ENCODE results near the gene CEP43. TPM values are rescaled to one million over a fixed set of nuclear protein-coding genes. Genes with fewer than 3 reads are reported as not detected.

Gene CEP43
- total RNA-seq, 1 donor from 2014 or later: 78.0 TPM

GRCh38 chr6:166970091-166970490 lies 29.1 kb upstream of the CEP43 start:
- Histone ChIP-seq H3K4me3 (no peak overlapping the region), H3K9ac (no peak overlapping the region), H3K4me2 (no peak overlapping the region), H4K20me1 (ENCODE audit: low read depth) (no peaks in the 10 kb centered on the region), H3K79me2 (ENCODE audit: low read depth) (no peaks in the 10 kb centered on the region), H3K27me3 (no peaks in the 10 kb centered on the region), H3K9me3 (ENCODE audit: low read depth) (peaks cover 8% of the 10 kb centered on the region), H3F3A (ENCODE audit: low read depth) (no peaks in the 10 kb centered on the region), H2AFZ (replicated peaks) (no peak overlapping the region), H3K36me3 (peaks cover 4% of the 10 kb centered on the region), H3K4me1 (no peaks in the 10 kb centered on the region), H3K27ac (no peak overlapping the region)
- no peak overlapping the region for H3K4me3 Mint-ChIP-seq
- peaks cover 25% of the 10 kb centered on the region for H3K9me3 Mint-ChIP-seq
- no peak overlapping the region for H3K27ac Mint-ChIP-seq
- DNase-seq (ENCODE audit: low spot score): no peak
- H3K4me1 Mint-ChIP-seq: no peaks in the 10 kb centered on the region
- peaks cover 50% of the 10 kb centered on the region for H3K36me3 Mint-ChIP-seq
- peaks cover 3% of the 10 kb centered on the region for H3K27me3 Mint-ChIP-seq (ENCODE audit: insufficient read depth, low read depth)
- TF ChIP-seq CTCF (IDR thresholded peaks at IDR 0.05) (no peak), EZH2phosphoT487 (IDR thresholded peaks at IDR 0.05) (no peak), EZH2 (IDR thresholded peaks at IDR 0.05) (no peak)

- H3K27me3 Mint-ChIP-seq (ENCODE audit: insufficient read depth, low read depth): peaks cover 3% of the 10 kb centered on the region
- no peak overlapping the region for H3K4me2 ChIP-seq
- no peaks in the 10 kb centered on the region for H3K4me1 ChIP-seq
- no peak overlapping the region for H3K4me3 Mint-ChIP-seq
- H3K36me3 ChIP-seq: peaks cover 4% of the 10 kb centered on the region
- no peaks in the 10 kb centered on the region for H3K27me3 ChIP-seq
- H3K27ac ChIP-seq: no peak overlapping the region
- no peak overlapping the region for H3K9ac ChIP-seq
- H3K79me2 ChIP-seq (ENCODE audit: low read depth): no peaks in the 10 kb centered on the region
- DNase-seq (ENCODE audit: low spot score): no peak
- no peaks in the 10 kb centered on the region for H3F3A ChIP-seq (ENCODE audit: low read depth)
- no peaks in the 10 kb centered on the region for H4K20me1 ChIP-seq (ENCODE audit: low read depth)
- H3K4me1 Mint-ChIP-seq: no peaks in the 10 kb centered on the region
- H3K4me3 ChIP-seq: no peak overlapping the region
- H3K9me3 Mint-ChIP-seq: peaks cover 22% of the 10 kb centered on the region
- peaks cover 51% of the 10 kb centered on the region for H3K36me3 Mint-ChIP-seq
- H3K9me3 ChIP-seq (ENCODE audit: low read depth): peaks cover 8% of the 10 kb centered on the region
- H3K27ac Mint-ChIP-seq: no peak overlapping the region
- TF ChIP-seq EZH2phosphoT487 (IDR thresholded peaks at IDR 0.05) (no peak), CTCF (IDR thresholded peaks at IDR 0.05) (no peak), EZH2 (IDR thresholded peaks at IDR 0.05) (no peak)
- no peak overlapping the region for H2AFZ ChIP-seq (replicated peaks)
These were observed 28.4 kb upstream of the CEP43 start for GRCh38 chr6:166970776-166971175.

- TF ChIP-seq EZH2 (IDR thresholded peaks at IDR 0.05) (no peak), CTCF (IDR thresholded peaks at IDR 0.05) (no peak)
- no peaks in the 10 kb centered on the region for H3K27me3 ChIP-seq
- no peaks in the 10 kb centered on the region for H3K4me1 Mint-ChIP-seq
- peaks cover 3% of the 10 kb centered on the region for H3K9me3 ChIP-seq (ENCODE audit: low read depth)
- DNase-seq (ENCODE audit: low spot score): no peak
- H3F3A ChIP-seq (ENCODE audit: low read depth): no peaks in the 10 kb centered on the region
- H3K9ac ChIP-seq: no peak overlapping the region
- no peaks in the 10 kb centered on the region for H4K20me1 ChIP-seq (ENCODE audit: low read depth)
- no peaks in the 10 kb centered on the region for H3K79me2 ChIP-seq (ENCODE audit: low read depth)
- peaks cover 17% of the 10 kb centered on the region for H3K9me3 Mint-ChIP-seq
- peaks cover 3% of the 10 kb centered on the region for H3K27me3 Mint-ChIP-seq (ENCODE audit: insufficient read depth, low read depth)
- H3K4me3 Mint-ChIP-seq: no peak overlapping the region
- no peak overlapping the region for H3K4me3 ChIP-seq
- no peak overlapping the region for H2AFZ ChIP-seq (replicated peaks)
- no peaks in the 10 kb centered on the region for H3K4me1 ChIP-seq
- H3K27ac ChIP-seq: no peak overlapping the region
- H3K27ac Mint-ChIP-seq: no peak overlapping the region
- no peak overlapping the region for H3K4me2 ChIP-seq
- H3K36me3 Mint-ChIP-seq: peaks cover 50% of the 10 kb centered on the region
- H3K36me3 ChIP-seq: peaks cover 4% of the 10 kb centered on the region
These were observed 27.9 kb upstream of the CEP43 start for GRCh38 chr6:166971271-166971670.

Measured in neural progenitor cell (in vitro differentiated cells).